NCI-H1092 treated with DMSO at 0.1 percent for 48 hours (cell line): ENCODE data around the gene APLP2.
"Not testable (repeated sequence)": the region's sequence is repeated elsewhere in the genome, so short reads cannot be mapped to it uniquely, and the experiment has no call there.

Experiments
- DNase-seq: peaks from one replicate; lab custom pipeline; 2025; lab: John Stamatoyannopoulos, UW

The APLP2 gene

DNA sequence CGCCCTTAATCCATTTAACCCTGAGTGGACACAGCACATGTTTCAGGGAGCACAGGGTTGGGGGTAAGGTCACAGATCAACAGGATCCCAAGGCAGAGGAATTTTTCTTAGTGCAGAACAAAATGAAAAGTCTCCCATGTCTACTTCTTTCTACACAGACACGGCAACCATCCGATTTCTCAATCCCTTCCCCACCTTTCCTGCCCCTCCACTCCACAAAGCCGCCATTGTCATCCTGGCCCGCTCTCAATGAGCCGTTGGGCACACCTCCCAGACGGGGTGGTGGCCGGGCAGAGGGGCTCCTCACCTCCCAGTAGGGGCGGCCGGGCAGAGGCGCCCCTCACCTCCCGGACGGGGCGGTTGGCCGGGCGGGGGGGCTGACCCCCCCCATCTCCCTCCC is 20.8 kb downstream of the APLP2 start:
- DNase-seq = not testable (repeated sequence)

DNA sequence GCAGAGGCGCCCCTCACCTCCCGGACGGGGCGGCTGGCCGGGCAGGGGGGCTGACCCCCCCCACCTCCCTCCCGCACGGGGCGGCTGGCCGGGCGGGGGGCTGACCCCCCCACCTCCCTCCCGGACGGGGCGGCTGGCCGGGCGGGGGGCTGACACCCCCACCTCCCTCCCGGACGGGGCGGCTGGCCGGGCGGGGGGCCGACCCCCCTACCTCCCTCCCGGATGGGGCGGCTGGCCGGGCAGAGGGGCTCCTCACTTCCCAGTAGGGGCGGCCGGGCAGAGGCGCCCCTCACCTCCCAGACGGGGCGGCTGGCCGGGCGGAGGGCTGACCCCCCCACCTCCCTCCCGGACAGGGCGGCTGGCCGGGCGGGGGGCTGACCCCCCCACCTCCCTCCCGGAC is 21.5 kb downstream of the APLP2 start:
- not testable (repeated sequence) for DNase-seq

- no peak for DNase-seq
Observed at GRCh38 chr11:130092661-130093060, 23.0 kb downstream of the APLP2 start.

- no peak for DNase-seq
Observed at GRCh38 chr11:130094614-130095013, 24.9 kb downstream of the APLP2 start.

GRCh38 chr11:130095326-130095725 is 25.6 kb downstream of the APLP2 start:
- DNase-seq = no peak

DNA sequence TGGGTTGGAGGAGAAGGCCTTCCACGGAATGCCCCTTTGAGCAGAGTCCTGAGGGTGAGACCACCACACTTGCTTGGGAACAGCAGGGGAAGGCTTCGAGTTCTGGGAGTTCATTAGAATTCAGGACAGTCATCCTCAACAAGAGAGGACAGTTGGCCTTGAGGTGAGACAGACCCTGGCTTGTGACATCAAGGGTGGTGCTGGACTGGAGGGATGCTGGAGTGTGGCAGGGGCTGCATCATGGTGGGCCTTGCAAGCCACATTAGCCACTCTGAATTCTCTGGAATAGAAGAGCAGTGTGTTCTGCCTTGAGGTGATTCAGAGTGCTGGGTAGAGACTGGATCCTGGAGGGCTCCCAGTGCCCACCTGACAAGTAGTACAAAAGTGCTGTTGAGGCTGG is 26.3 kb downstream of the APLP2 start:
- DNase-seq = no peak

GRCh38 chr11:130096823-130097222 is 27.1 kb downstream of the APLP2 start:
- no peak for DNase-seq

DNA sequence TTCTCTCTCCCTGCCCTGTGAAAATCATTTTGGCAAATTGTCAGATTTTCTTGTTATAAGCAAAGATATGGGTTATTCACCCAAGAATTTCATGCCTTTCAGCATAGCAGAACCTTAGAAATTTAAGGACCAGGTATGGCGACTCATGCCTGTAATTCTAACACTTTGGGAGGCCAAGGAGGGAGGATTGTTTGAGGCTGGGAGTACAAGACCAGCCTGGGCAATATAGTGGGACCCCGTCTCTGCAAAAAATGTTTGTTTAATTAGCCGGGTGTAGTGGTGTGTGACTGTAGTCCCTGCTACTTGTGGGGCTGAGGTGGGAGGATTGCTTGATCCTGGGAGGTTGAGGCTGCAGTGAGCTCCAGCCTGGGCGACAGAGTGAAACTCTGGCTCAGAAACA is 27.6 kb downstream of the APLP2 start:
- no peak for DNase-seq

GRCh38 chr11:130099356-130099755 is 29.7 kb downstream of the APLP2 start:
- DNase-seq = no peak

GRCh38 chr11:130100381-130101095 is 30.8 kb downstream of the APLP2 start:
- no peak for DNase-seq

GRCh38 chr11:130101661-130102060 is 32.0 kb downstream of the APLP2 start:
- DNase-seq = no peak

- no peak for DNase-seq
Observed at GRCh38 chr11:130102301-130103249, 32.9 kb downstream of the APLP2 start.

DNA sequence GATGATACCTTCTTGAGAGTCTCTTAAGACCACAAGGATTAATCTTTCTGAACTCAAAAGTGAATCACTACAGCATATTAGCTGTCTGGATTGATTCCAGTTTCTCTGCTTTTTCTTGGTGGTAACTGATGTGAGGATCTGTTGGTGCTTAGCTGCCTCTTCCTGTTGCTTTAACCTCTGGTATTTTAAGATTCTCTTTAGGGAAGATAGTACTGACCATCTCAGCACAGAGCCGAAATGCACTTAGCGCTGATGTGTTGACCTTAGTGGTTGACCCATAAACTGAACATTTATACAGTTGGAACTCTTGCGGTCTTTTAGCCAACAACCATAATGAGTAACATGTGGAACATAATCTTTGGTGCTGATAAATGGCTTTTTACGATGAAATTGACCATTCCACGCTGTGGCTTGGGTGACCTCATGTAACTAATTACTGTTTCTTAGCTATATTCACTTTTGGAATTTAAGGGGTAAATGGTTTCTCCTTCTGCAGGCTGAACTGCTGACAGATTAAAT is 33.7 kb downstream of the APLP2 start:
- DNase-seq = no peak

- no peak for DNase-seq
Observed at GRCh38 chr11:130106381-130106780, 36.7 kb downstream of the APLP2 start.

DNA sequence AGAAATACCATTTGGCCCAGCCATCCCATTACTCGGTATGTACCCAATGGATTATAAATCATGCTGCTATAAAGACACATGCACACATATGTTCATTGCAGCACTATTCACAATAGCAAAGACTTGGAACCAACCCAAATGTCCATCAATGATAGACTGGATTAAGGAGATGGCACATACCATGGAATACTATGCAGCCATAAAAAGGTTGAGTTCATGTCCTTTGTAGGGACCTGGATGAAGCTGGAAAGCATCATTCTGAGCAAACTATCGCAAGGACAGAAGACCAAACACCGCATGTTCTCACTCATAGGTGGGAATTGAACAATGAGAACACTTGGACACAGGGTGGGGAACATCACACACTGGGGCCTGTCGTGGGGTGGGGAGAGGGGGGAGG is 39.0 kb downstream of the APLP2 start:
- DNase-seq = not testable (repeated sequence)

DNA sequence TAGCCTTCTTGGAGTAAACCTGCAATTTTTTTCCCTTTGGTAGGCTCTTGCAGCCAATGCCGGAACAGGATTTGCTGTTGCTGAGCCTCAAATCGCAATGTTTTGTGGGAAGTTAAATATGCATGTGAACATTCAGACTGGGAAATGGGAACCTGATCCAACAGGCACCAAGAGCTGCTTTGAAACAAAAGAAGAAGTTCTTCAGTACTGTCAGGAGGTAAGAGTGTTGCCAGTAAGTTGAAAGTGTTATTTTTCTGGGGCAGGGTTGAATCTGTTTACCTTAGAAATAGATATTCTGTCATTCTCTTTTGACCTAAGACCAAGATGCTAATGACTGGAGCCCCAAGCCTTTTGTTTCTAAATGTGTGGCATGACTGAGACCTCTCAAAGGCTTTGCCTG is 39.7 kb downstream of the APLP2 start:
- no peak for DNase-seq

- no peak for DNase-seq
Observed at GRCh38 chr11:130110339-130111108, 40.8 kb downstream of the APLP2 start.

GRCh38 chr11:130112071-130112830 is 42.6 kb downstream of the APLP2 start:
- DNase-seq = no peak

DNA sequence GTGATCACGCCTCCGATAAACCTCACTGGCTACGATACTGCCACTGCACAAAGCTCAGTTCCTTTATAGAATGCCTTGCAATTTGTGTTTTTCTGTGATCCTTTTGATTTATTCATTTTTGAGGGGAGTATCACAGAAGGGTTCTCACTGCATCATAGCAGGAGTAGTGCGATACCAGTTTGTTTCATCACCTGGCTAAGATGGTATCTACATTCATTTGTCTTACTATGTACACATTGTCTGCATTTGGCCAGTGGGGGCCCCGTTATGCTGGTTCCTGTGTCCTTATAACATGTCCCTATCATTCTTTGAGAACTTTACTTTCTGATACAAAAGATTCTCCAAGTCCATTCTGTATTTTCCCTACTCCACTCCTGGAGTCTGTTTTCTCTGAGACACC is 44.6 kb downstream of the APLP2 start:
- DNase-seq = no peak

GRCh38 chr11:130114726-130115125 is 45.0 kb downstream of the APLP2 start:
- DNase-seq = no peak

- no peak for DNase-seq
Observed at GRCh38 chr11:130115218-130115617, 45.5 kb downstream of the APLP2 start.
